HepG2 (cell line): Measurements from ENCODE around the gene FMC1. TPM values are rescaled to one million over a fixed set of nuclear protein-coding genes. Genes with fewer than 3 reads are reported as not detected.

Source experiments
- ATAC-seq: fragments of 200-7000 bp; cut with Tn5 transposase; 3 replicates; pipeline ENCODE4 v1.9.1; 2020; ENCODE audit warnings: mild to moderate bottlenecking, moderate library complexity
- BruUV-seq: library from RNA; stranded (reverse); fragments of 400-500 nt; replicated peaks from 2 replicates; lab custom pipeline; 2021; lab: Mats Ljungman, UMichigan
- CTCF ChIA-PET: fragments of 300-600 bp; formaldehyde crosslinking; extraction: SDS; loops from one replicate; lab custom pipeline; 2021; ENCODE audit warnings: low total read pairs, inconsistent platforms, low intra/inter-chr PET ratio; lab: Yijun Ruan, JAX
- POLR2A ChIA-PET: fragments of 350-600 bp; sonication (Branson Sonifier 250); formaldehyde crosslinking; loops from one replicate; lab custom pipeline; 2020; ENCODE audit warnings: antibody characterized with exemption, inconsistent platforms; lab: Yijun Ruan, JAX
- DNase-seq: peaks from one replicate; pipeline ENCODE4 v3.0.0-alpha.2; 2015; ENCODE audit warnings: low spot score
- FAIRE-seq: peaks from 3 replicates; lab custom pipeline; 2011; peaks lifted over from hg19 to GRCh38; lab: Jason Lieb, UNC
- H2AFZ ChIP-seq: one replicate; pipeline ENCODE4 v1.6.1; 2011; ENCODE audit warnings: low read length, inconsistent platforms
- H3K27ac ChIP-seq: fragments of 300-600 bp; 3 replicates; pipeline ENCODE4 v1.8.0; 2011; ENCODE audit warnings: mixed run types, mild to moderate bottlenecking, mixed read lengths, low read length, inconsistent platforms; ENCODE audit not compliant: insufficient read depth; ENCODE audit errors: extremely low read length
- H3K27me3 ChIP-seq, 2 experiments: fragments of 200-600 bp in 1 of 2; 2 replicates in 1 of 2; 3 replicates in 1 of 2; pipeline versions ENCODE4 v1.6.0 to v1.8.0; 2011; ENCODE audit warnings: low read length in 2 of 2, mild to moderate bottlenecking in 2 of 2, moderate library complexity in 2 of 2, inconsistent platforms in 1 of 2; ENCODE audit not compliant: insufficient read depth in 2 of 2, control insufficient read depth in 1 of 2
- H3K36me3 ChIP-seq, 2 experiments: fragments of 200-600 bp in 1 of 2; replicated peaks in 1 of 2; 2 replicates in 1 of 2; 3 replicates in 1 of 2; pipeline versions ENCODE4 v1.5.1 to v1.8.0; 2011; ENCODE audit warnings: low read length in 2 of 2, inconsistent platforms in 1 of 2; ENCODE audit not compliant: insufficient read depth in 2 of 2, control insufficient read depth in 1 of 2
- H3K4me1 ChIP-seq: 2 replicates; pipeline ENCODE4 v1.5.1; 2012; ENCODE audit warnings: low read length, inconsistent platforms; ENCODE audit not compliant: insufficient read depth
- H3K4me2 ChIP-seq: 2 replicates; pipeline ENCODE4 v1.6.0; 2011; ENCODE audit warnings: low read depth, low read length, inconsistent platforms
- H3K4me3 ChIP-seq, 3 experiments: fragments of 200-600 bp in 1 of 3; sonication (generic), shearing (Covaris generic) in 1 of 3; replicated peaks in 1 of 3; 2 replicates each; pipeline ENCODE4 v1.5.1; 2011 to 2016; ENCODE audit warnings: low read length in 3 of 3, inconsistent platforms in 2 of 3, low read depth in 2 of 3, mild to moderate bottlenecking in 2 of 3, control low read depth in 1 of 3, mixed read lengths in 1 of 3; ENCODE audit not compliant: insufficient read depth in 1 of 3
- H3K79me2 ChIP-seq: one replicate; pipeline ENCODE4 v1.6.1; 2011; ENCODE audit warnings: low read length, inconsistent platforms; ENCODE audit not compliant: insufficient read depth
- H3K9ac ChIP-seq: 2 replicates; pipeline ENCODE4 v1.6.0; 2011; ENCODE audit warnings: mild to moderate bottlenecking, low read depth, low read length, inconsistent platforms; ENCODE audit not compliant: insufficient read depth
- H3K9me3 ChIP-seq: 2 replicates; pipeline ENCODE4 v1.5.1; 2012; ENCODE audit warnings: mild to moderate bottlenecking, low read length
- H4K20me1 ChIP-seq: 2 replicates; pipeline ENCODE4 v1.6.0; 2011; ENCODE audit warnings: inconsistent platforms, mild to moderate bottlenecking, low read length, moderate library complexity; ENCODE audit not compliant: insufficient read depth
- CEBPG ChIP-seq: IDR thresholded peaks from 2 replicates; pipeline ENCODE4 v1.6.1; 2016
- NFYB ChIP-seq: sonication (generic); formaldehyde crosslinking; IDR thresholded peaks from 2 replicates; pipeline ENCODE4 v1.4.0; 2020; ENCODE audit warnings: missing genetic modification reagents
- PCBP2 ChIP-seq: fragments of 200-400 bp; formaldehyde crosslinking; optimal IDR thresholded peaks from 2 replicates; pipeline ENCODE3; 2018; ENCODE audit warnings: low read length, low read depth; ENCODE audit not compliant: poor library complexity, severe bottlenecking
- RBFOX2 ChIP-seq: fragments of 200-400 bp; formaldehyde crosslinking; IDR thresholded peaks from 2 replicates; pipeline ENCODE4 v1.6.1; 2017; ENCODE audit warnings: low read depth, mild to moderate bottlenecking, low read length
- ZFP90 ChIP-seq: sonication (generic); formaldehyde crosslinking; IDR thresholded peaks from 2 replicates; pipeline ENCODE4 v1.8.0; 2022; ENCODE audit warnings: missing genetic modification reagents, mild to moderate bottlenecking, inconsistent platforms, borderline replicate concordance
- ZNF10 ChIP-seq: sonication (generic); formaldehyde crosslinking; IDR thresholded peaks from 2 replicates; pipeline ENCODE4 v1.4.0; 2020; ENCODE audit warnings: mild to moderate bottlenecking, low read depth, missing genetic modification reagents, borderline replicate concordance
- ZNF282 ChIP-seq: fragments of 450-650 bp; IDR thresholded peaks from 2 replicates; pipeline ENCODE4 v1.6.1; 2018; ENCODE audit not compliant: partially characterized antibody
- ZNF543 ChIP-seq: sonication (generic); formaldehyde crosslinking; IDR thresholded peaks from 2 replicates; pipeline ENCODE4 v1.4.0; 2020; ENCODE audit warnings: mild to moderate bottlenecking, missing genetic modification reagents
- WGBS: methylation state at CpG from one replicate; pipeline ENCODE4 v1.1.6; 2017; ENCODE audit warnings: low lambda C conversion rate; 5-methylcytosine and 5-hydroxymethylcytosine counted together
- in situ Hi-C: cut with HindIII; loops from 2 replicates; pipeline ENCODE4 v1.10.0; 2017; ENCODE audit warnings: low pct_unique_long_range_greater_than_20kb; ENCODE audit not compliant: extremely low pct_ligation_motif_present
- intact Hi-C: fragments of 100-400 bp; cut with micrococcal nuclease; formaldehyde crosslinking; loops from one replicate; pipeline ENCODE4 v1.10.0; 2022; ENCODE audit not compliant: unreplicated experiment
- polyA plus RNA-seq, 8 experiments: library from polyadenylated mRNA; depleted of rRNA in 3 of 8; stranded (reverse) in 7 of 8; unstranded in 1 of 8; fragments of >200 nt; fragmentation: Illumina TruSeq in 4 of 8; extraction: Trizol in 4 of 8; gene quantifications; 2 replicates each; pipeline versions ENCODE4 v1.2.1 to v1.2.3, GENCODE V29; 2011 to 2016; ENCODE audit warnings: low read depth in 4 of 8, missing spikeins in 1 of 8, mixed read lengths in 1 of 8; ENCODE audit not compliant: insufficient read depth in 1 of 8
- total RNA-seq, 5 experiments: library from RNA; depleted of rRNA; stranded (reverse); fragments of >200 nt; fragmentation: Illumina TruSeq; extraction: Trizol; gene quantifications; 2 replicates each; pipeline ENCODE4 v1.2.3, GENCODE V29; 2016; ENCODE audit warnings: low read depth in 1 of 5
- TF ChIP-seq, protein P1 (sequence below), 2 experiments: sonication (generic) in 1 of 2; formaldehyde crosslinking in 1 of 2; IDR thresholded peaks; 2 replicates each; pipeline versions ENCODE4 v1.6.1 to v1.9.0; 2014 to 2022; ENCODE audit warnings: antibody characterized with exemption in 1 of 2, borderline replicate concordance in 1 of 2, inconsistent platforms in 1 of 2, low read depth in 1 of 2, missing genetic modification reagents in 1 of 2
- TF ChIP-seq, protein P2 (sequence below): sonication (generic); formaldehyde crosslinking; IDR thresholded peaks from 2 replicates; pipeline ENCODE4 v1.4.0; 2020; ENCODE audit warnings: mild to moderate bottlenecking, missing genetic modification reagents
- TF ChIP-seq, protein P3 (sequence below): sonication (generic); formaldehyde crosslinking; IDR thresholded peaks from 2 replicates; pipeline ENCODE4 v1.5.0; 2020; ENCODE audit warnings: mild to moderate bottlenecking, missing genetic modification reagents

The FMC1 gene
- total and polyA plus RNA-seq, 2 of the 13 experiments (the other 11 are each of a cell fraction or from before 2014, with no cell fraction given), result 39.2 to 50.7 TPM

DNA sequence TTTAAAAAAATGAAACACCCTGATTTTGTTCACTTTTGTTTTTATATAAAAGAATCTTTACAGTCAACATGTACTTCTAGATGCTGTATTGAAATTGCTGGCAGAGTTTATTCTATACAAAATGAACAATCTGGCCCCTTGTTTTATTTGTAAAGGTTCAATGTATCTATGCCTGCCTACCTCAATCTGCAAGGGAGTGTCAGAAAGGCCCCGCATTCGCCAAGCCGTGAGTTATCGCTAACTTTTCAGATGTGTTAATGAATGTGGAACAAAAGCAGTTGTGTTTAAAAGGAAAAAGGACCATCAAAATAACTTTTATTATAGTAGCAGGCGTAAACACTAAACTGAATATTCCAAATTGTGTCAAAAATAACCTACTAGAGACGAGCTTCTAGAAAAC, 33.1 kb downstream of the FMC1 start (continued):
- TF ChIP-seq, protein P1, sequence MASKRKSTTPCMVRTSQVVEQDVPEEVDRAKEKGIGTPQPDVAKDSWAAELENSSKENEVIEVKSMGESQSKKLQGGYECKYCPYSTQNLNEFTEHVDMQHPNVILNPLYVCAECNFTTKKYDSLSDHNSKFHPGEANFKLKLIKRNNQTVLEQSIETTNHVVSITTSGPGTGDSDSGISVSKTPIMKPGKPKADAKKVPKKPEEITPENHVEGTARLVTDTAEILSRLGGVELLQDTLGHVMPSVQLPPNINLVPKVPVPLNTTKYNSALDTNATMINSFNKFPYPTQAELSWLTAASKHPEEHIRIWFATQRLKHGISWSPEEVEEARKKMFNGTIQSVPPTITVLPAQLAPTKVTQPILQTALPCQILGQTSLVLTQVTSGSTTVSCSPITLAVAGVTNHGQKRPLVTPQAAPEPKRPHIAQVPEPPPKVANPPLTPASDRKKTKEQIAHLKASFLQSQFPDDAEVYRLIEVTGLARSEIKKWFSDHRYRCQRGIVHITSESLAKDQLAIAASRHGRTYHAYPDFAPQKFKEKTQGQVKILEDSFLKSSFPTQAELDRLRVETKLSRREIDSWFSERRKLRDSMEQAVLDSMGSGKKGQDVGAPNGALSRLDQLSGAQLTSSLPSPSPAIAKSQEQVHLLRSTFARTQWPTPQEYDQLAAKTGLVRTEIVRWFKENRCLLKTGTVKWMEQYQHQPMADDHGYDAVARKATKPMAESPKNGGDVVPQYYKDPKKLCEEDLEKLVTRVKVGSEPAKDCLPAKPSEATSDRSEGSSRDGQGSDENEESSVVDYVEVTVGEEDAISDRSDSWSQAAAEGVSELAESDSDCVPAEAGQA (IDR thresholded peaks at IDR 0.05; ENCODE audit: low read depth), result no peak
- TF ChIP-seq, protein P1 (CRISPR knock-in tag; IDR thresholded peaks at IDR 0.05; ENCODE audit: borderline replicate concordance), result no peak
- TF ChIP-seq, protein P2, sequence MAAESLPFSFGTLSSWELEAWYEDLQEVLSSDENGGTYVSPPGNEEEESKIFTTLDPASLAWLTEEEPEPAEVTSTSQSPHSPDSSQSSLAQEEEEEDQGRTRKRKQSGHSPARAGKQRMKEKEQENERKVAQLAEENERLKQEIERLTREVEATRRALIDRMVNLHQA (CRISPR knock-in tag), result no peak
- TF ChIP-seq ZNF543 (no peak), ZNF10 (no peak), CEBPG (no peak)

DNA sequence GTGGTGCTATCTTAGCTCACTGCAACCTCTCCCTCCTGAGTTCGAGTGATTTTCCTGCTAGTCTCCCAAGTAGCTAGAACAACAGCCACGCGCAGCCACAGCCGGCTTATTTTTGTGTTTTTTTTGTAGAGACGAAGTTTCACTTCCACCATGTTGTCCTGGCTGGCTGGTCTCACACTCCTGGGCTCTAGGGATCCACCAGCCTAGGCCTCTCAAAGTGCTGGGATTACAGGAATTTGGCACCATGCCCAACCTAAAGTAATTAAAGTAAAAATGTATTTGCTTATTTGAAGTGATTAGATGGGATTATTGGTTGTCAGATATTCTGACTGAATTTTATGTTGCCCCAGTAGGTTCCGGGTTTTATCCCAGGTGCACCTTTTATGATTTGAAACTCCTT, 41.3 kb downstream of the FMC1 start:
- no peak for FAIRE-seq
- POLR2A ChIA-PET, result no interaction called here
- peaks cover 5% of the 10 kb centered on the region for H4K20me1 ChIP-seq

More for the DNA sequence above, 41.3 kb downstream of the FMC1 start:
- 96% methylated on average over 6 of the region's 6 CpGs for WGBS
- no TSS peak for BruUV-seq
- no peak overlapping the region for H3K4me2 ChIP-seq
- H3K9me3 ChIP-seq, result no peaks in the 10 kb centered on the region
- H3K79me2 ChIP-seq, result peaks cover 10% of the 10 kb centered on the region
- H3K4me1 ChIP-seq, result no peaks in the 10 kb centered on the region
- no peak overlapping the region for H3K9ac ChIP-seq
- no peak for ATAC-seq
- intact Hi-C loops (no loop called here), in situ Hi-C loops (no loop called here)
- no peaks in the 10 kb centered on the region for H3K27me3 ChIP-seq
- no peak for DNase-seq
- H3K36me3 ChIP-seq, result peaks cover 7 to 45% of the 10 kb centered on the region in 2 experiments; a peak in 4 of 5 replicates
- H3K4me3 ChIP-seq, result no peak overlapping the region
- H3K27ac ChIP-seq, result no peak overlapping the region
- CTCF ChIA-PET, result no interaction called here
- no peak overlapping the region for H2AFZ ChIP-seq
- TF ChIP-seq RBFOX2, result no peak
- no peak for TF ChIP-seq ZNF282
- TF ChIP-seq PCBP2, result no peak
- no peak for TF ChIP-seq ZFP90 (CRISPR knock-in tag)
- TF ChIP-seq NFYB (CRISPR knock-in tag), result no peak
- TF ChIP-seq, protein P3, sequence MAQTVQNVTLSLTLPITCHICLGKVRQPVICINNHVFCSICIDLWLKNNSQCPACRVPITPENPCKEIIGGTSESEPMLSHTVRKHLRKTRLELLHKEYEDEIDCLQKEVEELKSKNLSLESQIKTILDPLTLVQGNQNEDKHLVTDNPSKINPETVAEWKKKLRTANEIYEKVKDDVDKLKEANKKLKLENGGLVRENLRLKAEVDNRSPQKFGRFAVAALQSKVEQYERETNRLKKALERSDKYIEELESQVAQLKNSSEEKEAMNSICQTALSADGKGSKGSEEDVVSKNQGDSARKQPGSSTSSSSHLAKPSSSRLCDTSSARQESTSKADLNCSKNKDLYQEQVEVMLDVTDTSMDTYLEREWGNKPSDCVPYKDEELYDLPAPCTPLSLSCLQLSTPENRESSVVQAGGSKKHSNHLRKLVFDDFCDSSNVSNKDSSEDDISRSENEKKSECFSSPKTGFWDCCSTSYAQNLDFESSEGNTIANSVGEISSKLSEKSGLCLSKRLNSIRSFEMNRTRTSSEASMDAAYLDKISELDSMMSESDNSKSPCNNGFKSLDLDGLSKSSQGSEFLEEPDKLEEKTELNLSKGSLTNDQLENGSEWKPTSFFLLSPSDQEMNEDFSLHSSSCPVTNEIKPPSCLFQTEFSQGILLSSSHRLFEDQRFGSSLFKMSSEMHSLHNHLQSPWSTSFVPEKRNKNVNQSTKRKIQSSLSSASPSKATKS, result no peak
